HG02588 (cell line): Measurements from ENCODE around the gene RTN4R.

ENCODE experiments used
- ATAC-seq: cut with Tn5 transposase; IDR thresholded peaks from one replicate; pipeline ENCODE4 v1.9.1; 2021; ENCODE audit warnings: mild to moderate bottlenecking, moderate library complexity; ENCODE audit not compliant: unreplicated experiment

Gene RTN4R

DNA sequence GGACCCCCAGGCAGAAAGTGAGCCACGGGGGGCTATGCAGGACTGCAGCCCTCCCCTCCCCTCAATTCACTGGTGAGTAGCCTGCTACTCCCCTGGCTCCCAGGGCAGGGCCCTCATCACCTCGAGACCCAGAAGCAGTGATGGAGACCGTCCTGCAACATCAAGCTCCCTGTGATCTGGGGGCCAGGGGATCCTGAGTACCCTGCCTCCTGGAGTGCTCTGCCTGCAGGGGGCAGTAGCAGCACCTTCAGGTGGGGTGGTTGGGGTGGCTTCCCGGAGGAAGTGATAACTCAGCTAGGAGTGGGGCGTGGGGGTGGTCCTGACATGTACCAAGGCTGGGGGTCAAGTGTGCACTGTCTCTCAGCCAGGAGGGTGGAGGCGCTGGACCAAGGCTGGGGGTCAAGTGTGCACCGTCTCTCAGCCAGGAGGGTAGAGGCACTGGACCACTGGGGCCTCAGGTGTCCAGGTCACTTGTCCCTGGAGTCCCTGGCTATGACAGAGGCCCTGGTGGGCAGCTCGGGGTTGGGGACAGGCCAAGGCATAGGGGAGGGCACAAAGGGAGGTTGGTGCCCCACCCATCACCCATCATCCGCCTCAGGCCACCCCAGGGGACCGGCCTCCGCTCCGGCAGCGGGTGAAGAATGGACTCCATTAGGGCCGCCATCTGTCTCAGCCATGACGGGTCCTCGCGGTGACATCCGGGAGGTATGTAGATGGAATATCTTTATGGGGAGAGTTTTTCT is 9.4 kb downstream of the RTN4R start:
- no peak for ATAC-seq

GRCh38 chr22:20258021-20258299 is 10.2 kb downstream of the RTN4R start:
- ATAC-seq: no peak

DNA sequence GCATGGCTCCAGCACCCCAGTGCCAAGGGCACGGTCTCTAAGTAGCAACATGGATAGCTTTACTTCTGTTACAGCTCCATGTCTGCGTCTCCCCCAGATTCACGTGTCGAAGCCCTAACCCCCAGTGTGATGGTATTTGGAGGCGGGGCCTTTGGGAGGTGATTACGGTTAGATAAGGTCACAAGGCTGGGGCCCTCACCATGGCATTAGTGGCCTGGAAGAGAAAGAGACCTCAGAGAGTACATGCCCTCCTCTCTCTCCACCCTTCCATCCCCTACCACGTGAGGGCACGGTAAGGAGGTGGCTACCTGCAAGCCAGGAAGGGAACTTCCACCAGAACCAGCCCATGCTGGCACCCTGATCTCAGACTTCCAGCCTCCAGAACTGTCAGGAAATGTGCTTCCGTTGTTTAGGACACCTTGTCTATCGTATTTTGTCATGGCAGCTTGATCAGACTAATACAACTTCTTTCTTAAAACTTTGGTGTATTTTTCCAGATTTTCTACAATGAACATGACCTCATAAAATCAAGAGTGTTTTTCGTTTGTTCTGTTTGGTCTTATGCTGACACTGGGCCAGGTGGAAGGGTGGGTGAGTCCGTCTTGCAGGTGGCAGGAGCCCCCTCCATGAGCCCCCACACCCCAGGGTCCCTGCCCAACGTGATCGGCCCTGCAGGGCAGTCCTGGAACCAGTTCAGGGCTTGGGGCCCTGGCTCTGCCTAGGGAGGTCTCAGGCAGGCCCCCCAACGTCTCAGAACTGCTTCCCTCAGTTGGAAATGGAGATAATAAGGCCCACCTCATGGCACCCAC is 10.7 kb downstream of the RTN4R start:
- ATAC-seq: no peak

GRCh38 chr22:20256551-20257211 is 11.4 kb downstream of the RTN4R start:
- ATAC-seq: no peak

GRCh38 chr22:20256027-20256426 is 12.1 kb downstream of the RTN4R start:
- no peak for ATAC-seq

DNA sequence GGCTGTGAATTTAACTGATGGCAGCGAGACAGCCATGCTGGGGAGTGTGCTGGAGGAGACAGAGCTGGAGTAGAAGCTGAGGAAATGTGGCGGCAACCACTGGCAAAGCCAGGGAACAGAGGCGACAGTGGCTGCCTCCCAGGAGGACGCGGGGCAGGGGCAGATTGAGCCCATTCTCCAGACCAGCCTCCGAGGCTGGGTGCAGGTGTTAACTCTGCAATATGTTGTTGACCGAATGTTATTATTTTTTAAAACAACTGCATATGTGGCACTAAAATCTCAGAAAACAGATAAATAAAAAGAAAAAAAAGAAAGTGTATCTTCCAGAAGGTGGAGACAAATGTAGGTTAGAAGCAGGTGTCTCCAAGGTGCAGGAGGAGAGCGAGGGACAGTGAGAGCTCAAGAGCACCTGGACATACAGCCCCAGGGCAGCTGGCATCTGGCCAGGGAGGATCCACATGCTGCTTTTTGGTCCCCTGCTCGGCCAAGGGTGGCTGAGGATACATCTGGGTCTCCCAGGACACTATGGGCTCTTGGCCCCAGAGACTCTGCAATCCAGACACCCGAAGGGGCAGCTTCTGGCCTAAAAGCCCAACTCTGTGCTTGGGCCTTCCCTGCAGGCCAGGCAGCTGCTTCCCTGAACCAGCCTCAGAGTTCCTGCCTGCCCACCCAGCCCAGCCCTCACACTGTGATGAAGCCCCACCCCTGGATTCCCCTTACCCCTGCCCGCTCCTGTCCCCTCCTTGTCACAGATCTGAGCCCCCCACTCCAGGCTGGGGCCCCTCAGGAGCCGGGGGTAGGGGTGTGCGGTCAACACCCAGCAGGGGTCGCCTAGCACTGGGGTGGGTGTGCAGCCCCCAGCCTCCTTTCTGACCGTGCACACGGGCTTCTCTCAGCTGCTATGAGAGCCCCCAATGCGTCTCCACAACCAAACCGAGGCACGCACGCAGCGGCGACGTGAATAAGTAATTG is 12.9 kb downstream of the RTN4R start:
- ATAC-seq: no peak

DNA sequence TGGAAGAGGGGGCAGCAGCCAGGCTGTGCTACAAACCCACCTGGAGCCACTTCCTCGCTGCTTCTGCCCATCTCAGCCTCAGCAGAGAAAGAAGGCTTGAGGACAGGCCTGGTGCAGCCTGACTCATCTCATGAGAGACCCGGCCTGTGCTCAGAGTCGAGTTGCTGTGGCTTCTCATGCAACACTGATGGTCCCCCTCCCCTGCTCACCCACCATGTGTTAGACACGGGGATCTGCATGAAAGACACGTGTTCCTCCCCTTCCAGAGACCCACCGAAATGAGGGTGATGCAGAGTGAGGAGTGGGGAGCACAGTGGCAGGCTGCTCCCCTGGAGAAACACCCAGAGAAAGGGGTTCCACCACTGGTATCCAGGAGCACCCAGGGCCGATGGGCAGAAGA is 15.0 kb downstream of the RTN4R start:
- no peak for ATAC-seq

DNA sequence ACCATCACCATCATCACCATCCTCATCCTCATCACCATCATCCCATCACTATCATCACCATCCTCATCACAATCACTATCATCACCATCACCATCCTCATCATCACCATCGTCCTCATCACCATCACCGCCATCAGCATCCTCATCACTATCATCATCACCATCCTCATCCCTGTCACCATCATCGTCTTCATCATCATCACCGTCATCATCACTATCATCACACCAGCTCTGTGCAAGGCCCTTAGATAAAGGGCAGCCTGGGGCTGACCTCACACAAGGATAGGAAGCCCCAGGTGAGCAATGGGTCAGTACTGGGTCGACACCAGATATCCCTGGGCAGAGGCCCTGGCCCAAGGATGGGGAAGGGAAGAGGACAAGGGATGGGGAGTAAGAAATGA is 16.1 kb downstream of the RTN4R start:
- no peak for ATAC-seq

DNA sequence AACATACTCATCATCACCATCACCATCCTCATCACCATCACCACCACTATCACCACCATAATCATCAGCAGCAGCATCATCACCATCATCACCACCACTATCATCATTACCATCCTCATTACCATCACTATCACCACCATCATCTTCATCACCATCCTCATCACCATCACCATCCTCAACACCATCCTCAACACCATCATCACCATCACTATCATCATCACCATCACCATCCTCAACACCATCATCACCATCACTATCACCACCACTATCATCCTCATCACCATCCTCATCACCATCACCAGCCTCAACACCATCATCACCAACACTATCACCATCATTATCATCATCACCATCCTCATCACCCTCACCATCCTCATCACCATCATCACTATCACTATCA is 16.6 kb downstream of the RTN4R start:
- no peak for ATAC-seq

- no peak for ATAC-seq
These were observed 18.2 kb downstream of the RTN4R start for GRCh38 chr22:20249797-20250354.

- no peak for ATAC-seq
These were observed 19.6 kb downstream of the RTN4R start for GRCh38 chr22:20248461-20248978.

DNA sequence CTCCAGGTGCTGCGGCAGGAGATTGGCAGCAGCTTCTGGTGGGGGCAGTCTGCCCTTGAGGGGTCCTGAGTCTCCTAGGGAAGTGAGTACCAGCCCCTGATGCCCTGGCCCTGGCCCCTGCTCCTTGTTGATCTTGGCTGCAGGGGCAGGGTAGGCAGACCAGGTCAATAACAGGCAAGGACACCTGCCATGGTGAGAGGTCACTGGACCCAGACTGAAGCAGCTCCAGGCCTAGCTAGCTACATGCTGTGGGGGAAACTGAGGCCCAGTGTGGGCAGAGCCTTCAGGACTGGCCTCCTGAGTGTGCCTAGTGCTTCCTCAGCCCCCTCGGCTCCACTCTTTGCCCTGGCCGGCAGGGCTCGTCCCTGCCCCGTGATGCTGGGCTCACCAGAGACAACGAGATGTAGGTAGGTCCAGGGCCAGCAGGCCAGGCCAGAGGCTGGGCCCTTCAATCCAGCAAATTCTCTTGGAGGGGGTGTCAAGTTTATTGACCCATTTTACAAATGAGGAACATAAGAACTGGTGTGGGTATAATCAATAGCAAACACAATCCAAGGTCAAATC is 20.4 kb downstream of the RTN4R start:
- ATAC-seq: no peak

- ATAC-seq: no peak
These were observed 21.1 kb downstream of the RTN4R start for GRCh38 chr22:20247010-20247505.

- ATAC-seq: no peak
These were observed 21.6 kb downstream of the RTN4R start for GRCh38 chr22:20246368-20247009.

- ATAC-seq: no peak
These were observed 22.3 kb downstream of the RTN4R start for GRCh38 chr22:20245577-20246367.

- no peak for ATAC-seq
These were observed 23.2 kb downstream of the RTN4R start for GRCh38 chr22:20244691-20245576.

- no peak for ATAC-seq
These were observed 23.9 kb downstream of the RTN4R start for GRCh38 chr22:20244250-20244648.
